ENCODE measurements around the gene AKT2. TPM values are rescaled to one million over a fixed set of nuclear protein-coding genes. Genes with fewer than 3 reads are reported as not detected.

Gene AKT2
- total RNA-seq, 3 donors from 2014 or later: 98.4 to 139 (median 103) TPM

GRCh38 chr19:40228346-40228745, 56.8 kb downstream of the AKT2 start:
- Histone ChIP-seq H3K36me3 (ENCODE audit: low read depth) (no peaks in the 10 kb centered on the region), H3K4me3 (no peak overlapping the region), H3K4me1 (ENCODE audit: low read depth) (peaks cover 9% of the 10 kb centered on the region), H3K9me3 (no peaks in the 10 kb centered on the region)
- ATAC-seq: no peak
- no peak for TF ChIP-seq CTCF (IDR thresholded peaks at IDR 0.05)
- intact Hi-C loops (cut with DNase I, micrococcal nuclease): loop anchor here in 1 of 2 donors (10.0 kb wide), 1 partner anchor 84 kb away; no protein-coding TSS in a partner anchor
- DNase-seq: no peak

DNA sequence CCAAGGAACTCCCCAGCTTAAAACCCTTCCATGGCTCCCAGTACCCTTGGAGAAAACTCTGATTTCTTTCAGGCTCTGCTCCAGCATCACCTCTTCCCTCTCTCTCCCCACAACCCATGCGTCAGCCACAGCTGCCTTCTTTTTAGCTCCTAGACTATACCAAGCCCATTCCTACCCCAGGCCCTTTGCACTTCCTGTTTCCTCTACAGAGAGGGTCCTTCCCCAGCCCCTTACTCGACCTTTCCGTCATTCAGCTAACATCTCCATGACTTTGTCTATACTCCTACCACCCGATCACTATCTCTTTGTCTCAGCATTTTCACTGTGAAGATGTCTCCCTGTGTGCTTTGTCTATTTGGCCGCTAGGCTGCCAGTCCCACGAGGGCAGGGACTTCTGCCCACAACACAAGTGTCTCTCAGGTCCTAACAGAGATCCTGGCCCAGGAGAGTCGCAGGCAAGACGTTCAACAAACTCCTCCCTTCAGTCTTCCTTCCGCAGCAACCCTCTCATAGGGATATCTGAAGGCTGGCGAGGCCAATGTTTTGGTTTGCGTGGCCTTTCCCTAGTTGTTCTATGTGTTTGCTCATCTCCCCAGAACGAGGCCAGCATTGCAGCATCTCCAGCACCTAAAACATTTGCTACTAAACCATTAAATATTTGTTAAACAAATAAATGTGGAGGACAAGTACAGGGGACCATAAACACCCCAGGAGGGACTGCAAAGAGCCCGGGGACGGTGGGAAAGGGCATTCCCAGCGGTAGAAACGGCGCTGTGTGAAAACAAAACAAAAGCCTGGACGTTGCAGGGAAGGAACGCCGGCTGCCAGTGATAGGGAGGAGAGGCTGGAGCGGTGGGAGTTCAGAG, 59.5 kb downstream of the AKT2 start:
- peaks cover 9% of the 10 kb centered on the region for H3K4me1 ChIP-seq (ENCODE audit: low read depth)
- intact Hi-C loops (cut with DNase I, micrococcal nuclease): loop anchor here in 1 of 2 donors (10.0 kb wide), 1 partner anchor 81 kb away; no protein-coding TSS in a partner anchor
- no peak overlapping the region for H3K4me3 ChIP-seq
- ATAC-seq (no peak), DNase-seq (no peak)
- TF ChIP-seq CTCF (IDR thresholded peaks at IDR 0.05): no peak
- no peaks in the 10 kb centered on the region for H3K9me3 ChIP-seq
- no peaks in the 10 kb centered on the region for H3K36me3 ChIP-seq (ENCODE audit: low read depth)

DNA sequence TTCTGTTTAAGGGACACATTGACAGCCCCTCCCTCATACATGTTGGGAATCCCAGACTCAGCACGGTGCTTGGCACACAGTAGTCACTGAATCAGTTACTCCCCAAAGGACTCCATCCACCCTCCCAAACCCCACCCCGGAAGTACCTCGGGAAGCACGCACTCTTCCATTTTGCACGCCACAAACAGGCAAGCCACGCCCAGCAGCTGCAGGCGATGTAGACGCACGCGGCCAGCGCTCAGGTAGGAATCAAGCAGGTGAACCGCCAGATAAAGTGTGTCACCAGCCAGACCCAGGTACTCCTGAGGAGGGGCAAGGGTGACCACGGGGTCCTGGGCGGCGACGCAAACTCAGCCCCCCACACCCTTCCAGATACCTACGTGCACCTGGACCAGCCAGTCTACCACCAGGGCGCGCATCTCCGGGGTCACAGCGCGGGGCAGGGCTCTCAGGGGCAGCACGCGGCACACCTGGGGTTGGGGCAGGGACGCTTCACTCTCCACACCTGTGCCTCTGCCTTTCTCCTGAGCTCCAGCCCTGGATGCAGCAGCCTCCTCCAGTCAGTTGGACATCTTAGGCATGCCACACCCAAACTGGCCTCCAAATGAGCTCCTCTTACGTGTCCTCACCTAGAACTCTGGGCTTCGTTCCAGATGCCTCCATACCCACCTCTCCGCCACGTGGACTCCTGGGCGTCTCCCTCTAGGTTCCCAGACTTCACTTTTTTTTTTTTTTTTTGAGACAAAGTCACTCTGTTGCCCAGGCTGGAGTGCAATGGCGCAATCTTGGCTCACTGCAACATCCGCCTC, 60.6 kb downstream of the AKT2 start:
- ATAC-seq: peak; percentile 14

DNA sequence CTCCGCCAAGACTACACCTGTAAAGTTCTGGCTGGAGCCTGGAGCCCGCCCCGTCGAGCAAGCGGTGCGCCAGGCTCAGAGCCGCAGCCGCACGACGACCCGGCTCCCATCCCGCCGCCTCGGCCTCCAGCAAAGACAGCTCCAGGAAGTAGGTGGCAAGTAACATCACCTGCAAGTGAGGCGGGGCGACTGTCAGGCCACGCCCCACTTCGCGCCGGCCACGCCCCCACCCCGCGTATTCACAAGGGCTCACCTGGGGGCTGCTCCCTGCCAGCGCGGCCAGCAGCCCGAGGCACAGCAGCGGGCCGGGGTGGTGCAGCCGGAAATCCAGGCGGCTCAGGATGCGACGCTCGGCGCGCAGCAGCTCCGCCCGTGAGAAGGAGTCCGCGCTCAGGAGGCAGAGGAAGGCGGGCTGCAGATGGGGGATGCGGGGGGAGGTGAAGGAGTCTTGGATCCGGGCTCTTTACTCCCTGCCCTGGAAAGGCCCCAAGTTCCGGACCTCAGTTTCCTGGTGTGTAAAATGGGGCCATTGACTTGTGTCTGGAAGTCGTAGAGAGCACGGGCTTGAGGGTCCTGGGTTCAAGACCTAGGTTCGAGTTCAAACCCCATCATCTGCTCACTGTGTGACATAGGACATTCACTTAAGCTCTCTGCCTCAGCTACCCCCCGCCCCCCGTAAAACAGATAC, 61.9 kb downstream of the AKT2 start:
- ATAC-seq (peak; percentile 72), DNase-seq (peak in 2 of 3 donors; percentile 68 to 82)
- Histone ChIP-seq H3K9me3 (no peaks in the 10 kb centered on the region), H3K36me3 (ENCODE audit: low read depth) (no peaks in the 10 kb centered on the region), H3K4me1 (ENCODE audit: low read depth) (peaks cover 9% of the 10 kb centered on the region), H3K4me3 (no peak overlapping the region)
- intact Hi-C loops (cut with DNase I, micrococcal nuclease): loop anchor here (5.0 to 10.0 kb wide), 2 partner anchors 78 to 81 kb away; no protein-coding TSS in a partner anchor
- no peak for TF ChIP-seq CTCF (IDR thresholded peaks at IDR 0.05)

More for the DNA sequence above, 60.6 kb downstream of the AKT2 start:
- intact Hi-C loops (cut with DNase I, micrococcal nuclease): loop anchor here (5.0 to 10.0 kb wide), 2 partner anchors 80 to 82 kb away; no protein-coding TSS in a partner anchor
- no peaks in the 10 kb centered on the region for H3K9me3 ChIP-seq
- peaks cover 9% of the 10 kb centered on the region for H3K4me1 ChIP-seq (ENCODE audit: low read depth)
- H3K4me3 ChIP-seq: no peak overlapping the region
- no peak for TF ChIP-seq CTCF (IDR thresholded peaks at IDR 0.05)
- no peaks in the 10 kb centered on the region for H3K36me3 ChIP-seq (ENCODE audit: low read depth)
- no peak for DNase-seq

All from mucosa of descending colon (tissue), 3 donors.